K562 (cell line): Measurements from ENCODE around the gene SLK. TPM values are rescaled to one million over a fixed set of nuclear protein-coding genes. Genes with fewer than 3 reads are reported as not detected.

Experiments
- ATAC-seq: fragments of 200-7000 bp; cut with Tn5 transposase; 3 replicates; pipeline ENCODE4 v1.9.1; 2020; ENCODE audit warnings: moderate library complexity
- BruUV-seq: library from RNA; stranded (reverse); fragments of 400-500 nt; replicated peaks from 2 replicates; lab custom pipeline; 2021; lab: Mats Ljungman, UMichigan
- CTCF ChIA-PET: fragments of 300-600 bp; formaldehyde crosslinking; extraction: SDS; loops from one replicate; lab custom pipeline; 2021; ENCODE audit warnings: low intra/inter-chr PET ratio; lab: Yijun Ruan, JAX
- POLR2A ChIA-PET: fragments of 300-600, 350-650 bp; sonication (Branson Sonifier 250); formaldehyde crosslinking; extraction: SDS; loops from one replicate; lab custom pipeline; 2021; ENCODE audit warnings: antibody characterized with exemption, inconsistent platforms; lab: Yijun Ruan, JAX
- DNase-seq, 4 experiments: peaks; one replicate each; pipeline versions ENCODE4 v3.0.0 to v3.0.0-alpha.2; 2011 to 2018; ENCODE audit warnings: low spot score in 3 of 4, mixed read lengths in 3 of 4; ENCODE audit errors: extremely low read depth in 1 of 4
- FAIRE-seq: peaks from 2 replicates; lab custom pipeline; 2011; peaks lifted over from hg19 to GRCh38; lab: Jason Lieb, UNC
- H2AFZ ChIP-seq: 2 replicates; pipeline ENCODE4 v1.6.0; 2011; ENCODE audit warnings: low read depth, low read length, control low read depth, inconsistent platforms
- H3K27ac ChIP-seq: fragments of 200-600 bp; 3 replicates; pipeline ENCODE4 v1.8.0; 2011; ENCODE audit warnings: low read depth, mild to moderate bottlenecking, control low read depth, inconsistent platforms, low read length, moderate library complexity, mixed read lengths; ENCODE audit errors: extremely low read depth
- H3K27me3 ChIP-seq, 2 experiments: fragments of 300-600 bp in 1 of 2; 2 replicates in 1 of 2; 3 replicates in 1 of 2; pipeline versions ENCODE4 v1.6.0 to v1.8.0; 2011; ENCODE audit warnings: inconsistent platforms in 2 of 2, low read length in 2 of 2, mild to moderate bottlenecking in 1 of 2, mixed read lengths in 1 of 2, moderate library complexity in 1 of 2; ENCODE audit not compliant: control insufficient read depth in 2 of 2, insufficient read depth in 2 of 2
- H3K36me3 ChIP-seq: fragments of 300-600 bp; 3 replicates; pipeline ENCODE4 v1.8.0; 2011; ENCODE audit warnings: mild to moderate bottlenecking, low read length, inconsistent platforms; ENCODE audit not compliant: control insufficient read depth, insufficient read depth
- H3K4me1 ChIP-seq, 2 experiments: fragments of 200-600 bp in 1 of 2; replicated peaks in 1 of 2; 2 replicates in 1 of 2; 3 replicates in 1 of 2; pipeline versions ENCODE4 v1.5.1 to v1.8.0; 2011; ENCODE audit warnings: inconsistent platforms in 2 of 2, low read length in 2 of 2, mild to moderate bottlenecking in 1 of 2, mixed read lengths in 1 of 2, moderate library complexity in 1 of 2; ENCODE audit not compliant: control insufficient read depth in 2 of 2, insufficient read depth in 2 of 2
- H3K4me2 ChIP-seq: 2 replicates; pipeline ENCODE4 v1.6.1; 2011; ENCODE audit warnings: low read length, control low read depth, inconsistent platforms, mixed read lengths; ENCODE audit not compliant: insufficient read depth
- H3K4me3 ChIP-seq: fragments of 200-600 bp; sonication (generic), shearing (Covaris generic); 2 replicates; pipeline ENCODE4 v1.5.1; 2016; ENCODE audit warnings: control low read depth, inconsistent platforms
- H3K79me2 ChIP-seq: fragments of 200-600 bp; 3 replicates; pipeline ENCODE4 v1.8.0; 2011; ENCODE audit warnings: low read length, inconsistent platforms; ENCODE audit not compliant: control insufficient read depth, insufficient read depth
- H3K9ac ChIP-seq, 2 experiments: 2 replicates each; pipeline versions ENCODE4 v1.6.0 to v1.6.1; 2011; ENCODE audit warnings: low read depth in 2 of 2, low read length in 2 of 2, control low read depth in 1 of 2, inconsistent platforms in 1 of 2, mild to moderate bottlenecking in 1 of 2, mixed read lengths in 1 of 2; ENCODE audit not compliant: insufficient read depth in 1 of 2
- H3K9me1 ChIP-seq: one replicate; pipeline ENCODE4 v1.6.0; 2011; ENCODE audit warnings: inconsistent platforms, mild to moderate bottlenecking, low read length, moderate library complexity; ENCODE audit not compliant: control insufficient read depth, insufficient read depth
- H3K9me3 ChIP-seq: replicated peaks from 2 replicates; pipeline ENCODE4 v1.5.1; 2011; ENCODE audit warnings: low read depth, low read length, inconsistent platforms; ENCODE audit not compliant: control insufficient read depth, insufficient read depth
- H4K20me1 ChIP-seq: replicated peaks from 2 replicates; pipeline ENCODE4 v1.6.1; 2011; ENCODE audit warnings: low read length, inconsistent platforms, mixed read lengths; ENCODE audit not compliant: control insufficient read depth, insufficient read depth
- HEY1 ChIP-seq: fragments of 250-450 bp; sonication (Bioruptor Pico); IDR thresholded peaks from 2 replicates; pipeline ENCODE4 v1.5.0; 2020; ENCODE audit warnings: mild to moderate bottlenecking, moderate library complexity, borderline replicate concordance
- POU5F1 ChIP-seq: fragments of 150-350 bp; IDR thresholded peaks from 2 replicates; pipeline ENCODE4 v1.6.1; 2014; ENCODE audit warnings: borderline replicate concordance, low read length, low read depth, mild to moderate bottlenecking; ENCODE audit not compliant: partially characterized antibody
- TAF9B ChIP-seq: fragments of 450-650 bp; IDR thresholded peaks from 2 replicates; pipeline ENCODE4 v1.6.1; 2018; ENCODE audit warnings: mild to moderate bottlenecking; ENCODE audit not compliant: partially characterized antibody
- ZBED1 ChIP-seq: IDR thresholded peaks from 2 replicates; pipeline ENCODE4 v1.6.1; 2014
- ZFPM2 ChIP-seq: fragments of 250-450 bp; sonication (Bioruptor Pico); IDR thresholded peaks from 2 replicates; pipeline ENCODE4 v1.5.1; 2022; ENCODE audit warnings: mild to moderate bottlenecking
- ZKSCAN8 ChIP-seq: fragments of 200-800 bp; sonication (Bioruptor generic); IDR thresholded peaks from 2 replicates; pipeline ENCODE4 v1.6.1; 2016; ENCODE audit warnings: missing genetic modification characterization, missing compliant biosample characterization
- ZNF232 ChIP-seq: sonication (generic); formaldehyde crosslinking; IDR thresholded peaks from 2 replicates; pipeline ENCODE4 v1.8.0; 2022; ENCODE audit warnings: mild to moderate bottlenecking, missing genetic modification reagents
- ZNF316 ChIP-seq: fragments of 450-650 bp; IDR thresholded peaks from 2 replicates; pipeline ENCODE4 v1.6.1; 2016
- WGBS: fragments of 100-300 bp; shearing (Covaris generic); methylation state at CpG from one replicate; pipeline ENCODE4 v1.1.6; 2016; ENCODE audit warnings: low coverage, mixed read lengths; ENCODE audit not compliant: insufficient coverage; ENCODE audit errors: missing lambda C conversion rate; 5-methylcytosine and 5-hydroxymethylcytosine counted together
- in situ Hi-C: fragments of 300-500 bp; cut with MboI; formaldehyde crosslinking; loops from 4 replicates; pipeline ENCODE4 v1.15.0; 2018; ENCODE audit warnings: inconsistent platforms, mixed read lengths
- intact Hi-C: fragments of 100-400 bp; cut with micrococcal nuclease; formaldehyde crosslinking; loops from 2 replicates; pipeline ENCODE4 v1.14.2; 2022
- polyA plus RNA-seq, 8 experiments: library from polyadenylated mRNA; depleted of rRNA in 4 of 8; stranded (reverse) in 5 of 8; unstranded in 3 of 8; fragments of >200 nt; fragmentation: Nextera tagmentation in 2 of 8; fragmentation: Illumina TruSeq in 1 of 8; extraction: Ambion mirVana in 2 of 8; extraction: Trizol in 1 of 8; gene quantifications; 2 replicates each; pipeline versions ENCODE4 v1.2.1 to v1.2.3, GENCODE V29; 2011 to 2014; ENCODE audit warnings: inconsistent platforms in 1 of 8, missing spikeins in 1 of 8
- total RNA-seq, 7 experiments: library from RNA; depleted of rRNA in 6 of 7; stranded (reverse); fragments of >200 nt in 6 of 7; fragmentation: Illumina TruSeq in 2 of 7; extraction: Trizol in 2 of 7; gene quantifications; 2 replicates each; pipeline versions ENCODE4 v1.2.1 to v1.2.3, GENCODE V29; 2011 to 2021; ENCODE audit warnings: low replicate concordance in 1 of 7
- TF ChIP-seq, protein P1 (sequence below): sonication (generic); formaldehyde crosslinking; IDR thresholded peaks from 2 replicates; pipeline ENCODE4 v1.8.0; 2022; ENCODE audit warnings: mild to moderate bottlenecking, missing genetic modification reagents

The SLK gene
- total and polyA plus RNA-seq, 9 of the 15 experiments (the other 6 are each of a cell fraction or from before 2014, with no cell fraction given): 8.2 to 40.0 (median 23.4) TPM

DNA sequence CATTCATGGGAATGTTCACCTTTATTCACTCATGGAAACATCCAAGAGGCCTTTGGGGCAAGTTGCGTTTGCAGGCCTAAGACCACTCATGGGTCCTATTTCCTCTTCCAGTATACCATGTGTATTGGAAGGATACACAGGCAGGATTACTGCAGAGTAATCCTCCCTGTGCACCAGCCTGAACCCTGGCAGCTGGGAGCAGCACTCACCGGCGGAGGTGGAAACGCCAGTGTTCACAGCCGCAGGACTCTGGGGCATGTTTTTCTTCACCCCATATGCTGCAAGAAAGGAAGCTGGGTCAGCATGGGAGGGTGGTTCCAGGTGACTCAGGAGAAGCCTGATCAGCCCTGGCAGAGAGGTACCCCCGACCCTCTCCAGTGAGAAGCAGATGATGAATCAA lies 94.3 kb downstream of the SLK start (continued):
- TF ChIP-seq HEY1 (no peak), POU5F1 (no peak), ZBED1 (no peak), TAF9B (no peak)
- TF ChIP-seq, protein P1, sequence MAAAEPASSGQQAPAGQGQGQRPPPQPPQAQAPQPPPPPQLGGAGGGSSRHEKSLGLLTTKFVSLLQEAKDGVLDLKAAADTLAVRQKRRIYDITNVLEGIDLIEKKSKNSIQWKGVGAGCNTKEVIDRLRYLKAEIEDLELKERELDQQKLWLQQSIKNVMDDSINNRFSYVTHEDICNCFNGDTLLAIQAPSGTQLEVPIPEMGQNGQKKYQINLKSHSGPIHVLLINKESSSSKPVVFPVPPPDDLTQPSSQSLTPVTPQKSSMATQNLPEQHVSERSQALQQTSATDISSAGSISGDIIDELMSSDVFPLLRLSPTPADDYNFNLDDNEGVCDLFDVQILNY (CRISPR knock-in tag): no peak

DNA sequence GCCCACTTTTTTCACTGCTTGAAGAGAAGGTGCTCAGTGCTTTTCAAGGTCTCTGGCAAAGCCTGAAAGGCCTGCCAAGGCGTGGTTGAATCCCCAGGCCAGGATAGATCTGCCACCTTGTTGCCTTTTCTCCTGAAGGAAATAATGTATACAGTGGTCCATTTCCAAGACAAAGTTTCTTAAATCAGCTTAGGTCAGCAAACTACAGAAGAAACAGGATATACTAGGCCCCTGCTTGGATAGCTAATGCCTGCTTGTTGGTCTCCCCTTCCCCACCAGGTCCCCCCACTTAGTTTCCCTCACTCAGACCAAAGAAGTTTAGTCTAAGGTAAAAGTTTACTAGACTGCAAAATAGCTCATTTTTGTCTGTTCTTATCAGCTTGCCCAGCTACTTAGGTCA lies 98.8 kb downstream of the SLK start:
- FAIRE-seq (no peak), ATAC-seq (no peak), DNase-seq (no peak)
- no peak overlapping the region for H3K27ac ChIP-seq
- ChIA-PET CTCF (no interaction called here), POLR2A (interaction anchor here (0.6 kb wide), 1 partner anchor 1113 kb away, joined by 4 read pairs; no protein-coding TSS in a partner anchor)
- TF ChIP-seq ZNF232 (CRISPR knock-in tag): no peak
- no peak for TF ChIP-seq ZFPM2
- peak; percentile 3; the same call in 1 of the 2 replicates for TF ChIP-seq ZNF316
- TF ChIP-seq ZKSCAN8 (CRISPR knock-in tag): no peak
- no peaks in the 10 kb centered on the region for H3K36me3 ChIP-seq
- WGBS: 0% methylated on average over 1 of the region's 1 CpG
- in situ Hi-C loops (no loop called here), intact Hi-C loops (no loop called here)
- no peaks in the 10 kb centered on the region for H3K9me1 ChIP-seq
- H3K79me2 ChIP-seq: no peaks in the 10 kb centered on the region
- BruUV-seq: no TSS peak
- H4K20me1 ChIP-seq: no peaks in the 10 kb centered on the region
- no peak overlapping the region for H2AFZ ChIP-seq
- H3K4me2 ChIP-seq: no peak overlapping the region
- H3K9ac ChIP-seq: no peak overlapping the region
- no peak overlapping the region for H3K4me3 ChIP-seq
- H3K9me3 ChIP-seq: no peaks in the 10 kb centered on the region
- no peaks in the 10 kb centered on the region; a peak in 1 of 5 replicates for H3K4me1 ChIP-seq
- H3K27me3 ChIP-seq: peaks cover 11 to 53% of the 10 kb centered on the region in 2 experiments; a peak in 4 of 5 replicates
